ENCODE measurements around the gene CTSF.
"Not testable (repeated sequence)": the region's sequence is repeated elsewhere in the genome, so short reads cannot be mapped to it uniquely, and the experiment has no call there.

CTSF gene

DNA sequence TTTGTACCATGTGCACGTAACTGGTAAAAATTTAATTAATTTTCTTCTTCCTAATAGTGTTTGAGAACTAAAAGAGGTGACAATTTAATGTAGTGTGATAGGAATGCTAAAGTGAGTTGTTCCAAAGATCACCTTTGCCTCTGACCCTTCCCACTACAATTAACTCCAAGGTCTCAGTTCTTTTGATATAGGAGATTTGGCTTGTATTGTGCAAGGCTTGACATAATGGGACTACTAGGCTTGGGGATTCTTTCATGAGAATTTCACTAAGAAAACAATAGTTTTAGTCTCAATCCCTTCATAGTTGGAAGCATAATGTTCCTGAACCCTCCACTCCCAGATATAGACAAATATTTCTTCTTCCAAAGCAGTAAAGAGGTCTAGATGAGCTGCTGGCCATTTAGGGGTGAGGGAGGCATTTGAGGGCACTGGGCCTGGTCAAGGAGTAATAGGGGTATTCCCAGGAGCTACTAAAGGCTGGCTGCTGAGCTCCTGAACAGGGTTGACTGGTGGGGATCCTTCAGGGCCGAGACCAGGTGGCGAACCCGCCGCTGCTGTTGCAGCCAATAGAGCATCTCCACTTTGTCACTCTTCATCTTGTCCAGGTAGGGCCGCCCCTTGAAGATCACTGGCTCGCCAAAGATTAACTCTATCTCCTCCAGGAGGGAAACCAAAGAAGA is 21.7 kb upstream of the CTSF start:
- DNase-seq (ENCODE audit: low spot score), result no peak
- in situ Hi-C loops (cut with MboI; ENCODE audit: low sequenced_read_pairs, unreplicated experiment), result no loop called here
- no peak for TF ChIP-seq CTCF (IDR thresholded peaks at IDR 0.05; ENCODE audit: borderline replicate concordance, control extremely low read depth, extremely low read depth, insufficient read depth, missing control alignments)

GRCh38 chr11:66589315-66589714 is 20.9 kb upstream of the CTSF start:
- in situ Hi-C loops (cut with MboI; ENCODE audit: low sequenced_read_pairs, unreplicated experiment); DNase-seq (ENCODE audit: low spot score): not testable (repeated sequence)

- no peak for TF ChIP-seq CTCF (IDR thresholded peaks at IDR 0.05; ENCODE audit: borderline replicate concordance, control extremely low read depth, extremely low read depth, insufficient read depth, missing control alignments)
- no peak for DNase-seq (ENCODE audit: low spot score)
- in situ Hi-C loops (cut with MboI; ENCODE audit: low sequenced_read_pairs, unreplicated experiment), result no loop called here
These were observed 17.7 kb upstream of the CTSF start for GRCh38 chr11:66586136-66586535.

DNA sequence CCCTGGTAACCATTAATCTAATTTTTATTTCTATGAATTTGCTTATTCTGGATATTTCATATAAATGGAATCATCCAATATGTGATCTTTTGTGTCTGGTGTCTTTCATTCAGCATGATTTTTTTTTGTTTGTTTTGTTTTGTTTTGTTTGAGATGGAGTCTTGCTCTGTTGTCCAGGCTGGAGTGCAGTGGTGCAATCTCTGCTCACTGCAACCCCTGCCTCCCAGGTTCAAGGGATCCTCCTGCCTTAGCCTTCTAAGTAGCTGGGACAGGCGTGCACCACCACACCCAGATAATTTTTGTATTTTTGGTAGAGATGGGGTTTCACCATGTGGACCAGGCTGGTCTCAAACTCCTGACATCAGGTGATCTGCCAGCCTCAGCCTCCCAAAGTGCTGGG is 17.0 kb upstream of the CTSF start:
- in situ Hi-C loops (cut with MboI; ENCODE audit: low sequenced_read_pairs, unreplicated experiment); DNase-seq (ENCODE audit: low spot score): not testable (repeated sequence)

GRCh38 chr11:66582565-66583147 is 14.2 kb upstream of the CTSF start:
- DNase-seq (ENCODE audit: low spot score); in situ Hi-C loops (cut with MboI; ENCODE audit: low sequenced_read_pairs, unreplicated experiment): not testable (repeated sequence)

DNA sequence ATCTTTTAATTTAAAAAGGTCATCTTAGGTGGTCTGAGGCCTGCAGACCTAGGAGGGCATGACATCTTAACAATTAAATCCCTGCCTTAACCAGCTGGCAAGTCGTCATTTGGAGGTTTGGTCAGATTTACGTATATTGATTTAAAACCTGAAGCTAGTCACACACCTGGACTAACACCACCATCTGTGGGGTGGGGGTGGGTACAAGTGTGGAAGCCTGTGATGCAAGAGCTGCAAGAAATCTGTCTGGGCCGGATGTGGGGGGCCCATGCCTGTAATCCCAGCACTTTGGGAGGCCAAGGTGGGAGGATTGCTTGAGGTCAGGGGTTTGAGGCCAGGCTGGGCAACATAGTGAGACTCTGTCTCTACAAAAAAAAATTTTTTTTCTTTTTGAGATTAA is 12.9 kb upstream of the CTSF start:
- no peak for TF ChIP-seq CTCF (IDR thresholded peaks at IDR 0.05; ENCODE audit: borderline replicate concordance, control extremely low read depth, extremely low read depth, insufficient read depth, missing control alignments)
- in situ Hi-C loops (cut with MboI; ENCODE audit: low sequenced_read_pairs, unreplicated experiment), result no loop called here
- DNase-seq (ENCODE audit: low spot score), result no peak

- in situ Hi-C loops (cut with MboI; ENCODE audit: low sequenced_read_pairs, unreplicated experiment), result no loop called here
- TF ChIP-seq CTCF (IDR thresholded peaks at IDR 0.05; ENCODE audit: borderline replicate concordance, control extremely low read depth, extremely low read depth, insufficient read depth, missing control alignments), result no peak
- no peak for DNase-seq (ENCODE audit: low spot score)
These were observed 12.4 kb upstream of the CTSF start for GRCh38 chr11:66580803-66581202.

GRCh38 chr11:66579017-66579606 is 10.7 kb upstream of the CTSF start:
- in situ Hi-C loops (cut with MboI; ENCODE audit: low sequenced_read_pairs, unreplicated experiment), result no loop called here

More at GRCh38 chr11:66579017-66579606, 10.7 kb upstream of the CTSF start:
- peak; percentile 82 for TF ChIP-seq CTCF (IDR thresholded peaks at IDR 0.05; ENCODE audit: borderline replicate concordance, control extremely low read depth, extremely low read depth, insufficient read depth, missing control alignments)
- peak; percentile 88 for DNase-seq (ENCODE audit: low spot score)
